ENCODE results near the gene TOM1L1.

DNA sequence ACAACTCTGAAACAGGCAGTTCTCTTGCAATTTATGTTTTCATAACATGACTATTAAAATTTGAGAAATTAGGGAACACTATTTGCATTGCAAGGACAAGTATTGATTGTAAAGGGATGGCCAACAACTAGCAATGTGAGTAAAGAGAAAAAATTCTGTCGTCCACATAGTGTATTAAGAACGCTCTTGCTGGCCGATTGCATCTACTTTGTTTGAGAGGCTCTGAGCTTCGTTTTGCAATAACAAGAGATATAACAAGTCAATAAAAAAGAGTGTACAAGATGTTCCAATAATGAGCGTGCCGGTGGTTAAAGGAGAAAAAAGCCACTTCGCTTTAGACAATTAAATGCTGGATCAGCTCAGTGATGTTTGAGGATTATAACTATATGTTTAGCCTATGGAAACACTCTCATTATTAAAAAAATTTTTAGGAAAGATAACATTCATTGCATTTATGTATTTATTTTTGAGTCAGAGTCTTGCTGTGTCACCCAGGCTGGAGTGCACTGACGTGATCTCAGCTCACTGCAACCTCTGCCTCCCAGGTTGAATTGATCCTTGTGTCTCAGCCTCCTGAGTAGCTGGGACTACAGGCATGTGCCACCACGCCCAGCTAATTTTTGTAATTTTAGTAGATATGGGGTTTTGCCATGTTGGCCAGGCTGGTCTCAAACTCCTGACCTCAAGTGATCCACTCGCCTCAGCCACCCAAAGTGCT, 19.2 kb upstream of the TOM1L1 start:
- no peak for TF ChIP-seq CTCF (IDR thresholded peaks at IDR 0.05; ENCODE audit: low read depth, low read length, poor library complexity, severe bottlenecking)
- no peak for TF ChIP-seq EZH2phosphoT487 (IDR thresholded peaks at IDR 0.05; ENCODE audit: borderline replicate concordance, low read length)

All from DOHH2 (cell line).